Stimulated activated CD4-positive, alpha-beta T cell treated with anti-CD3 and anti-CD28 coated beads, Interleukin-15, amount 100 ng/mL, for 24 hours (primary cell): ENCODE measurements around the gene MYO1A.
A peak's percentile ranks its signal among the peaks of the same experiment; 100 is the strongest.
"Not testable (repeated sequence)": the region's sequence is repeated elsewhere in the genome, so short reads cannot be mapped to it uniquely, and the experiment has no call there.

Experiments used
- DNase-seq: peaks from one replicate; pipeline ENCODE4 v3.0.0-alpha.2; 2020

The MYO1A gene

DNA sequence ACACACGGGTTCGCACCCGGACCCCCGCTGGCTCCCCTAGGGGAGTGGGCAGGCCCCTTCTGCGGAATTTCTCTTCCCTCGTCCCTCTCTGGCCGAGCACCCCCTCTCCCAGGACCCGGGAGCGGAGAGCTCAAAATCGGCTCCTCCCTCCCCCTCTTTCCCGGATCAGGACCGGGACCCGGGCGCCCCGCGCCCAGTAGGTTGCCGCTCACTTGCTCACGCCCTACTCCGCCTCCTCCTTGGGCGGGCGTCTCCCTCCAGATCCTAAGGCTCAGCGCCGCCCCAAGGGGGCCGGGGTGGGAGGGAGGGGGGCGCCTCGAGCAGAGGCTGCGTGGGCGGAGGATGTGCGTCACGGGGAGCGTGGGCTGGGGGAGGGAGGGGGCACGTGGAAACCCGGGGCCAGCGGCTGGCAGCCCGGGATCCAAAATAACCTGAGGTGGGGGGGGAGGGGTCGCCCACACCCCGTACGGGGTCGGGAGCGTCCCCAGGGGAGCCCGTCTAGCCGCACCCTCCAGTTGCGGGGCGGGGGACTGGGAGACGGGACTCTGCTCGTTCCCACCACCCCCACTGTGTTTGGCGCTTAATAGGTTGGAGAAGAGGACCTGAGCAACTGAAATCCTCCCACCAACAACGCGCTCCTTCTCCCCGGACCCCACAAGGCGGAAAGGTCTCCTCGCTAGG lies 37.2 kb upstream of the MYO1A start:
- DNase-seq, result peak; percentile 96

GRCh38 chr12:57086493-57087009 lies 36.6 kb upstream of the MYO1A start:
- DNase-seq, result peak; percentile 71

GRCh38 chr12:57085999-57086492 lies 36.1 kb upstream of the MYO1A start:
- peak; percentile 73 for DNase-seq

DNA sequence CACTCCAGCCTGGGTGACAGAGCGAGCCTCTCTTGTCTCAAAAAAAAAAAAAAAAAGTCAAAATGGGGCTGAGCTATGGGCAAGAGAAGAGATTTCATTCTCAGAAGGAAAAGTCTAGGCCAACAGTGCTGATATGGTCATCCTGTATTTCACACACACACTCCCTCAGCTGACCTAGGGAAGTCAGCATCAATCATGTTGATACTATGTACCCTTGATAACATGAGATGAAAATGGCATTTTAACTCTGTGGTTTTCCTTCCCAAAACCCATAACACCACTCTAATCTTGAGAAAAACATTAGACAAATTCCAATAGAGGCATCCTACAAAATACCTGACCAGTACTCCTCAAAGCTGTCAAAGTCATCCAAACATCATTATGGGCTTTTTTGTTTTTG lies 30.9 kb upstream of the MYO1A start:
- no peak for DNase-seq

GRCh38 chr12:57079821-57080220 lies 29.9 kb upstream of the MYO1A start:
- no peak for DNase-seq

DNA sequence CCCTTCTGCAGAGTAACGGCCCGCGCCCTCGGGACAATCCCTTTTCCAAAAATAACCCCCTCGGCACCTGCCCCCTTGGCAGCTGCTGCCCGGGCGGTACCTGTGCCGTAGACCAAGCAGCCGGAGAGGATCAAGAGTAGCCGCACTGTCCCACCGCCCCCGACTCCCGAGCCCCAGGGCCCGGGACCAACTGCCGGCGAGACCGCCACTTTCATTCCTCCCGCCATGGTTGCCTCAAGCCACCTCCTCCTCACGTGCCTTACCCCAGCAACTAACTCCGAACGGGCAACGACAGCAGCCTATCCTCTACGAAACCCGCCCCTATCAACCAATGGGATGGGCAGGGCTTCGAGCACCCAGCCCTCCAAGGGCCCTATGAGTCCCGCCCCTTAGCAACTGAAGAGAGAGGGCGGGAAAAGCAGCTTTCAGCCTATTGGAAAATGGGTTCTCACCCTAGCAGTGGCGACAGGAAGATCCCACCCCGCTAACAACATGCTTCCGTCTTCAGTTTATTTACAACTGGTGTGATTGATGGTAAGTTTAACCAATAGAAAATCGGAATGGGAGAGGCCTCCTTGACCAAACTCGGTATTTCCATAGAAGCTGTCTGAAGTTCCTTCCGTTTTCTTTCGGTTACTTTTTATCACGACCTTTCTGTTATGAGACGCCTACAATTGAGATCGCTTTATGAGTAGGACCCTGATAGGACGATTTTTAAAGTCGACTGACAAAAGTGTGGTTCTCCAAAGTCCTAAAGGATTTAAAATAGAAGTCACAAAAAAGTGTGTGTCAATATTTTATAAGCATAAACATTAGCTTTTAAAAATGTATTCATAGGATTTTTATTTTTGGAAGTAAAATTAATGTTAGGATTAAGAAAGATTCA lies 28.8 kb upstream of the MYO1A start, which contains the start of gene NEMP1:
TSS of gene NEMP1 (minus strand) at position 273 of the 886 bp plus-strand sequence. CDS start at position 227, 46 bp downstream.
- DNase-seq, result peak; percentile 96

DNA sequence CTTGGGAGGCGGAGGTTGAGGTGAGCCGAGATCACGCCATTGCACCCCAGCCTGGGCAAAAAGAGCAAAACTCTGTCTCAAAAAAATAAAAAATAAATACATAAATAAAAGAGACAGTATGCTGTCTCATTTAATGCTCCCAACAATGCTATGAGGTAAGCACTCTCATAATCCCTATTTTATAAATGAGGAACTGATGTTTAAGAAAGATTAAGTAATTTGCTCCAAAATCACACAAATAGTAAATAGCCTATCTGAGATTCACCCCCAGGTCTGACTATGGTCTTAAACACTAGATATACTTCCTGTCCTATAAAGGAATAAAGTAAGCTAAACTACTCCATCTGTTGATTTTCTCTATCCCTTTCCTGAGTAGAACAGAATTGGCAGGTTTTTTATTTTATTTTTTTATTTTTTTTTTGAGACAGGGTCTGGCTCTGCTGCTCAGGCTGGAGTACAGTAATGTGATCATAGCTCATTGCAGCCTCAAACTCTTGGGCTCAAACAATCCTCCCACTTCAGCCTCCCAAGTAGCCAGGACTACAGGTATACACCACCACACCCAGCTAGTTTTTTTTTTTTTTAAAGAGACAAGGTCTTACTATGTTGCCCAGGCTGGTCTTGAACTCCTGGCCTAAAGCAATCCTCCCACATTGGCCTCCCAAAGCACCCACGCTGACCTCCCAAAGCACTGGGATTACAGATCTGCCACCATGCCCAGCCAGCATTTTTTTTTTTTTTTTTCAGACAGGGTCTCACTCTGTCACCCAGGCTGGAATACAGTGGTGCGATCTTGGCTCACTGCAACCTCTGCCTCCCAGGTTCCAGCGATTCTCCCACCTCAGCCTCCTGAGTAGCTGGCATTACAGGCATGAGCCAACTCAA lies 23.9 kb upstream of the MYO1A start:
- not testable (repeated sequence) for DNase-seq

GRCh38 chr12:57072661-57073060 lies 22.7 kb upstream of the MYO1A start:
- DNase-seq, result no peak

DNA sequence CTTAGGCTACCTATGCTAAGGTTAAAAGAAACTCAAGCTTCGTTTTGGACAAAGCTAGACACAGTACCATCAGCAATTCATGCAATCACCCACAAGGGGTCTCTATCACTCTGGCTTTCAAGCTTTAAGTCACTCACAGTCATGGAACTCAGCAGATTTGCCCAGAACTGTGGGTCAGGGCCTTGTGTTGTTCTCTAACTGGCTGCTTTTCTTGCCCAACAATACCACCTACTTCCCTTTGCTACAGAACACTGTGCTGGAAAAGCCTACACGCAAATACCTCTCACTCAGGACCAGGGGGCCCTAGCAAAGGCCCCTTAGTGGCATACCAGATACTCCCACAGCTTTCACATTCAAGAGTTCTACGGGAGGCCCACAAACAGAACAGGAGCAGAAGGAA lies 19.6 kb upstream of the MYO1A start:
- DNase-seq, result peak; percentile 69

DNA sequence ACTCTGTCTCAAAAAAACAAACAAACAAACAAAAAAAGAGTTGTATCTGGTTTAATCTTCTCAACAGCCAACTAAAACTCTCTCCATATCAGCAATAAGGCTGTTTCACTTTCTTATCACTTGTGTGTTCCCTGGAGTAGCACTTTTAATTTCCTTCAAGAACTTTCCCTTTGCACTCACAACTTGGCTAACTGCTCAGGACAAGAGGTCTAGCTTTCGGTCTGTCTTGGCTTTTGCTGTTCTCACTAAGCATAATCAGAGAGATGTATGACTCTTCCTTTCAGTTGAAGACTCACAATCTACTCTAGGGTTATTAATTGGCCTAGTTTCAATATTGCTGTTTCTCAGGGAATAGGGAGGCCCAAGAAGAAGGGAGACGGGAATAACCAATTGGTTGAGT lies 16.3 kb upstream of the MYO1A start:
- no peak for DNase-seq

DNA sequence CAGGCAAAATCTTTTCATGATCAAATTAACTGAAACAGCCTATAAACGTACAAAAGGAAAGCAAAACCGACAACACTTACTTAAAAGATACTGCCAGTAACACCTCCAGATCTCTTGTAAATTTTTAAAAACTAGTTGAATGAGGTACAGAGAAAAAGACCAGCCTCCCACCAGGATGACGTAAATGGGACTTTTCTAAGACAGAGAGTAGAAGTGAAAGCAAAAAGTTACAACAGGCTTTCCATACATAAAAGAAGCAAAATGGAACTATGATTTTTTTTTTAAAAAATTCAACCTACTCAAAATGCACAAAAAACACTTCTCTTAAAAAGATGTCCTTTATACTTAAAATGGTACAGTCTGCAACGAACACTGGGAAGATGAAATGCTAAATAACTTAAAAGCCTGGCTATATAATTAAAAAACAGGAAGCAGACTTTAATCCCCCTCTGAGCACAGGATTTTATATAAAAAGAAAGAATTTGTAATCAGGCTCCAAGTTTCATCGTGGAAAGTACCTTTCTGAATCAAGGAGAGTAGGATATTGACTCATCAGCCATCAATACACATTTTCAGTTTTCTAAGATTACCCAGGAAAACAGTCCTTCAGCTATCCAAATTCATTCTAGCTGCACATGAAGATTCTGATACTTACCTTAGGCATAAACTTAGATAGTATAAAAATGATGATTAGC lies 14.2 kb upstream of the MYO1A start:
- DNase-seq, result peak; percentile 67

DNA sequence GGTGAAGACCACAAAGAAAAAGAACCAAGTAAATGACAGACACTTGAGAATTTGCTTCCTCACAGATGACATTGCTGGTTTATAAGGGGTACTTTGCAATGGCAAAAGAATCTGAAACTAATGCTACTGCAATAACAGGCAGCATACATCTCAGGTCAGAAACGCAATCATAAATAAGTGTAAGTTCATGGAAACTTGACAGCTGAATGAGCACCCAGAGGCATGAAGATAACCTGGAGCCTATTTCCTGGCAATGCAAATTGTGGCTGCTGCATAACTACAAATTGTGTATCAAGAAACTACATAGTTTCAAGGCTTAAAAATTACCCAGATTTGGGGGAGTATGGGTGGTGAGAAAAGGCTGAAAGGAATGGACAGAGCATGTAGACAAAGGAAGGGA lies 8.5 kb upstream of the MYO1A start:
- no peak for DNase-seq

- no peak for DNase-seq
These were observed 7.3 kb upstream of the MYO1A start for GRCh38 chr12:57057067-57057751.

DNA sequence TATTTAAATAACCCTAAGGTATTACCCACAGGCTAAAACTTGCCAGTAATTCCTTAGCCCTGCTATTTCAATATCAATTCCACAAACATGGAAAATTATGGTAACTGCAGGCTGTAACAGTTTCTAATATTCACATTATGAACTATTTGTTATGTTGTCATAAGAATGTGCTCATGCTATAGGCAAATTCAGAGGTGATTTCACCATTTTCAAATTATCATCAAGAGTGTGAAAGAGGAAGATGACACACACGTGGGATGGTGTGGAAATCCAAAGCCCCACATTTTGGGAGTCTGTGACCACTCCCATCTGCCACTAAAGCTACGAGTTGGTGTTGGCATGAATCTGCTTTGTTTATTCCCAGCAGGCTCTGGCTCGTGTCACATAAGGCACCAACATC lies 5.9 kb upstream of the MYO1A start:
- DNase-seq, result no peak

GRCh38 chr12:57053901-57054300 lies 4.0 kb upstream of the MYO1A start:
- DNase-seq, result not testable (repeated sequence)

DNA sequence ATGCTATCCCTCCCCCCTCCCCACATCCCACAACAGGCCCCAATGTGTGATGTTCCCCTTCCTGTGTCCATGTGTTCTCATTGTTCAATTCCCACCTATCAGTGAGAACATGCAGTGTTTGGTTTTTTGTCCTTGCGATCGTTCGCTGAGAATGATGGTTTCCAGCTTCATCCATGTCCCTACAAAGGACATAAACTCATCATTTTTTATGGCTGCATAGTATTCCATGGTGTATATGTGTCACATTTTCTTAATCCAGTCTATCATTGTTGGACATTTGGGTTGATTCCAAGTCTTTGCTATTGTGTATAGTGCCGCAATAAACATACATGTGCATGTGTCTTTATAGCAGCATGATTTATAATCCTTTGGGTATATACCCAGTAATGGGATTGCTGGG lies 3.2 kb upstream of the MYO1A start:
- DNase-seq, result not testable (repeated sequence)

GRCh38 chr12:57051011-57051410 lies 1.1 kb upstream of the MYO1A start:
- DNase-seq, result no peak

GRCh38 chr12:57049119-57049446 lies 846 bp downstream of the MYO1A start:
- DNase-seq, result no peak

GRCh38 chr12:57048423-57049118 lies 1.4 kb downstream of the MYO1A start:
- no peak for DNase-seq

DNA sequence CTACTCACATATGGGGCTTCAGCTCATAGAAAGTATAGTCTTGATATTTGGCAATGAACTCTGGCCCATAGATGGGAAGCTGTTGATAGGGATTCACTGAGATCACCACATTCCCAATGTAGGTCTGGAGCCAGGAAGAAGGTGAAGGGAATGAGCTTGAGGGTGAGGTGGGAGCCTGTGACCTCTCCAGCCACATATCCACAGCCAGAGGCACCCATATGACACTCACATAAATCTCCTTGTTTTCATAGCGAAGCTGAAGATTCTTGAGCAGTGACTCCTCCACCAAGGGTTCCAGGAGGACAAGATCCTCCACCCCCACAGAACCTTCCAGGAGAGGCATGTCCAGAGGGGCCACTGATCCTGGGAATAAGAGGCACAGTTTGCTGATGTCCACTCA lies 1.9 kb downstream of the MYO1A start:
- no peak for DNase-seq
